ENCODE data around the gene SHC2. TPM values are rescaled to one million over a fixed set of nuclear protein-coding genes. Genes with fewer than 3 reads are reported as not detected.

SHC2 gene
- total RNA-seq, 4 donors from 2014 or later, result 7.3 to 20.2 (median 8.9) TPM

DNA sequence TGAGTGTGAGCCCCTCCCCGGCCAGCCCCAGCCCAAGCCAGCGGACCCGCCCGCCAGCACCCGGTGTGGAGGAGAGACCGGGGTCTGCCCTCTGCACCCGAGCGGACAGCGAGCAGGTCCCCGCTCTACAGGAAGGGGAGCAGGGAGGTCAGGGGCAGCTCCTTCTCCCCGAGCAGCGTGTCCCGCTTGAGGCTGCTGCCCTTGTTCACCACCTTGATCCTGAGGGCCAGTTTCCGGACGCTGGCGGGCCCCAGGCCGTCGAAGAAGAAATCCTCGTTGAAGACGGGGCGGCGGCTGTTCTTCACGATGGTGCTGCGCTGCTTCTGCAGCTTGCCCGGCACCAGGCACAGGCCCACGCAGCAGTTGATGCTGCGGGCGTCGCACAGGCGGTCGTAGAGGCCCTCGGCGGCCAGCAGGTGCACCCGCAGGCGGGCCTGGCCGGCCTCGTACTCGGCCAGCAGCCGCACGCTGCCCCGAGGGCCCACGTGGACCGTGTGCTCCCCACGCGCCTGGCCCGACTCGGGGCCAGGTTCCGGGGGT, 53.8 kb downstream of the SHC2 start:
- TF ChIP-seq, protein P1, sequence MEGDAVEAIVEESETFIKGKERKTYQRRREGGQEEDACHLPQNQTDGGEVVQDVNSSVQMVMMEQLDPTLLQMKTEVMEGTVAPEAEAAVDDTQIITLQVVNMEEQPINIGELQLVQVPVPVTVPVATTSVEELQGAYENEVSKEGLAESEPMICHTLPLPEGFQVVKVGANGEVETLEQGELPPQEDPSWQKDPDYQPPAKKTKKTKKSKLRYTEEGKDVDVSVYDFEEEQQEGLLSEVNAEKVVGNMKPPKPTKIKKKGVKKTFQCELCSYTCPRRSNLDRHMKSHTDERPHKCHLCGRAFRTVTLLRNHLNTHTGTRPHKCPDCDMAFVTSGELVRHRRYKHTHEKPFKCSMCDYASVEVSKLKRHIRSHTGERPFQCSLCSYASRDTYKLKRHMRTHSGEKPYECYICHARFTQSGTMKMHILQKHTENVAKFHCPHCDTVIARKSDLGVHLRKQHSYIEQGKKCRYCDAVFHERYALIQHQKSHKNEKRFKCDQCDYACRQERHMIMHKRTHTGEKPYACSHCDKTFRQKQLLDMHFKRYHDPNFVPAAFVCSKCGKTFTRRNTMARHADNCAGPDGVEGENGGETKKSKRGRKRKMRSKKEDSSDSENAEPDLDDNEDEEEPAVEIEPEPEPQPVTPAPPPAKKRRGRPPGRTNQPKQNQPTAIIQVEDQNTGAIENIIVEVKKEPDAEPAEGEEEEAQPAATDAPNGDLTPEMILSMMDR (IDR thresholded peaks at IDR 0.05; ENCODE audit: low read depth), result no peak

DNA sequence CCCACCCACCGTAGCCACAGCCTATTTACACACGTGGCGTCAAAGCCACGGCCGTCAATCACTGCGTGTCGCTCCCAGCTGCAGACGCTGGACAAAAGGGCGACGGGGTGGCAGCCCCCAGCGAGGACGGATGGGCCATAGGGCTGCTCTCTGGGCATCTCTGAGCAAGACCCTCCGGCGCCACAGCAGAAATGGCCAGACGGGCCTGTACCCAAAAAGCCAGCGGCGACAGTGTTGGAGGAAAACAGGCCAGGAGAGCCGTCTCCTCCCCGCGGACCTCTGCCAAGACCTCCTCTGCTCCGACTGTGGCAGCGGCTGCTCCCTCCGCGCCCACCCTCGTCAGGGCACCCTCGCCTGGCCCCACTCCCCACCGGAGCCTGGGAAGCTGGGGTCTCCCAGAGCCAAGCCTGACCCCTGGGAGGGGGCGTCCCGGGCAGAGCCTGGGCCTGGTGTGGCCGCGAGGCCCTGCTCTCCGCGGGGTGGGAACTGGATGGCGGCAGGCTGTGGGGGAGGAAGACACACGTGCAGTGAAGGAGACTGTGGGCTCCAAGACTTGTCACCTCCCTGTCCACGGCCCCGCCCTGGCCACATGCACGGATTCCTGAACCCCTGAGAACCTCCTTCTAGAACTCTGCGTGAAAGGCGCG, 54.6 kb downstream of the SHC2 start:
- TF ChIP-seq, protein P1 (IDR thresholded peaks at IDR 0.05; ENCODE audit: low read depth), result no peak

DNA sequence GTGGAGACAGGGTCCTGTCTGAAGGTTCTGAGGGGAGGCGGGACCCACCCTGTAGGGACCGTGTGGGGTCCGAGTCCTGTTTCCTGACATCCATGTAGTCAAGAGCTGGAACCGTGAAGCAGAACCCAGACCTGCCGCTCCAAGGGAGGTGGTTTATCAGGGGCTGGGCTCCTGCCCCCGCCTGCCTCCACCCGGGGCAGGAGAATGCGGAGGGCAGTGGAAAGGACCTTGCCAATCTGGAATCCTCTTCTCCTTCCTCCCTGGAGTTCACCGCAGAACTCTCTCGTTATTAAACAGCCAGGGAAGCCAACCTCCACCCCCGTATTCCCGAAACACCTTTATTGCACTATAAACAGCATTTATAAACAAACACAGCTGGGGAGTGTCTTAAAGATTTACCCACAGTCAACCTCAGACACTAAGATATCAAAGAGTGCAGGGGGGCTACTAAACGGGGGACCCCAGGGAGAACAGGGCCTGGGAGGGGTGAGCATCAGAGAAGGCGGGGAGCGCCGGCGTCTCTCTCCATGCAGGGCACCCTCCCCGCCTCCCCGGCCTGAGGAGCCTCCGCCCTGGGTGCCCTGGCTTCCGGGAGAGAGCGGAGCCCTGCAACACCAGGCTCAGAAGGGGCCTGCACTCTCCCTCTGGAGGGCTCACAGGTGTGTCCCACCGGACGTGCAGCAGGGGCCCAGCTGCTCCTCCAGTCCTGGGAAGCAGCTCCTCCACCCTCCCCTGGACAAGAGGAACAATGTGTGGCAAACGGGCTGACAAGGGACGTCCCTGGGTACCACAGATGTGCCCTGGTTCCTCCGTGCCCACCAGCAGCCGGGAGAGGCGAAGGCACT, 55.5 kb downstream of the SHC2 start:
- TF ChIP-seq, protein P1 (IDR thresholded peaks at IDR 0.05; ENCODE audit: low read depth), result no peak

DNA sequence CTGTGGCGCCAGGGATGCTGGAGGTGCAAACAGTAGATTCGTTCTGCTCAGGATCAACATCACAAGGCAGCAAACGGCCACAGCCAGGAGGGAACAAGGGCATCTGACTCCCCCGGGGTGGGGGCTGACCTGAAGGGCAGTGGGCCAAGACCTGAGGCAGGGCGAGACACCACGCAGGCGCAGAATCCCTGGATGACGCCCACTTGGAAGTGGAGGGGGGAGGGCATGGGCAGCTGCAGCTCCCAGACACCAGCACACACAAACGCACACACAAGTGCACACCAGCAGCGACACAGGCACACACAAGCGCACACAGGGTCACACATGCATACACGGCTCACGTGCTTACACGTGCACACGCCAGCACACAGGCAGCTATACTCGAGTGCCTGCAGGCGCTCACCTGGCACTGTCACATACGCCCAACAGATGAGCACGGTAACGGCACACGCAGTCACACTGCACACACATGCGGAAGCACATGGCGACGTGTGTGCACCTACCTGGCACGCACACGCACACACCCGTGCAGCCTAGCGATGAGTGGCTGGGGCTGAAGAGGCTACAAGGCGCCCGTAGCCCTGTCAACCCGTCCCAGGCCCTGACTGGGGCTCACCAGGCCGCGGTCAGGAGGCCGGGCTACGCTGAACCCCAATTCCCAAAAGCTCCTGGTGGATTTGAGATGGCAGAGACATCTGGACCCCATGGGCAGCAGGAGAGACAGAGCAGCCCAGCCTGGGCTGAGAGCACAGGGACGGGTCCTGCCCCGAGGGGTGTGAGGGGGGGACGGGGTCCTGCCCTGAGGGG, 57.4 kb downstream of the SHC2 start:
- TF ChIP-seq, protein P1 (IDR thresholded peaks at IDR 0.05; ENCODE audit: low read depth), result no peak

DNA sequence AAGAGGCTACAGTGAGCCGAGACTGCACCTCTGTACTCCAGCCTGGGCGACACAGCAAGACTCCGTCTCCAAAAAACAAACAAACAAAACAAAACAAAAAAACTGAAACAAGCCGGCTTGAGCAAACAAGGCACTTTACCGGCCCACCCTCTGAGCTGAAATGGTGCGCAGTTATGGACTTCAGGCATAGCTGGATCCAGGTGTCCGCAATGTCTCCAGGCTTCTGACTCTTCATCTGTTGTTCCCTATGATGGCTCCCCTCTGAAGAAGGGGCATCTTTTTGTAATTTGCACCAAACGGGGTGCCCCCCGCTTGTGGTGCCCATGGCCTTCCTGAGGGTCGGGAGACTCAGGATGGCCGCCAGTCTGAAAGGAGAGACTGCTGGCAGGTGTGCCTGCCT, 58.0 kb downstream of the SHC2 start:
- TF ChIP-seq, protein P1 (IDR thresholded peaks at IDR 0.05; ENCODE audit: low read depth), result no peak

DNA sequence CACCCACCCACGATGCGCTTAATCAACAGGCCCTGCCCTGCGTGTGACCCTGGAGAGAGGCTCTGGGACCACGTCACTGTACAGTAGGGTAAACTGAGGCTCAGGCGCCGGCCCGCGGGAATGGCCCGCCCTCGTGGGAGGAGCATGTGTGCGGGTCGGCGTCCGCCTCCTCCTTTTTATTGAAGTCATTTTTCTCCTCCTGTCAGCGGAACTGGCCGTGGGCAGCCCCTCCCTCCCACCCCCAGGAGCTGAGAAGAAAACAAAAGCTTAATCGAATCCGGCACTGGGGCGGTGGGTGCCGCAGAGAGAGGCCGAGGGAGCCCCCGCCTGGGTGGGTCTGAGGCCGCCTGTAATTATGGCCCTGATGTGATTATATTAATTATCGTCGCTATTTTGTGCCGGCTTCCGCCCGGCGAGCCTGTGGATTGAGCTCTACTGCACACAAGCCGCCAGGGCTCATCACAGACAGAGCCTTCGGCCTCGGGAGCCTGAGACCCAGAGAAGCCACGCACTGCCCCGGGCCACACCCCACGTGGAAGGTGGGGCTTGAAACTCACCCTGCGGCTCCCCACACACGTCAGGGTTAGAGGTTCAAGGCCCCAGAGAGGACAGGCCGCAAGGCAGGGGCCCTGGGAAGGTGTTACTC, 58.8 kb downstream of the SHC2 start:
- TF ChIP-seq, protein P1 (IDR thresholded peaks at IDR 0.05; ENCODE audit: low read depth), result no peak
